Neuronal stem cell (in vitro differentiated cells): ENCODE results near the gene PPOX.

ENCODE experiments used
- DNase-seq: peaks from one replicate; pipeline ENCODE4 v3.0.0-alpha.2; 2013; ENCODE audit warnings: low spot score
- H2AFZ ChIP-seq: one replicate; pipeline ENCODE4 v1.6.1; 2013; ENCODE audit warnings: mild to moderate bottlenecking, low read length, inconsistent platforms
- H2AK5ac ChIP-seq: 2 replicates; pipeline ENCODE4 v1.6.1; 2013; ENCODE audit warnings: low read depth, mild to moderate bottlenecking, inconsistent platforms, low read length, moderate library complexity, mixed read lengths
- H2BK120ac ChIP-seq: 2 replicates; pipeline ENCODE4 v1.6.1; 2013; ENCODE audit warnings: low read depth, mild to moderate bottlenecking, inconsistent platforms, low read length, moderate library complexity, mixed read lengths
- H2BK12ac ChIP-seq: one replicate; pipeline ENCODE4 v1.6.1; 2013; ENCODE audit warnings: low read length, inconsistent platforms
- H2BK15ac ChIP-seq: 2 replicates; pipeline ENCODE4 v1.6.1; 2013; ENCODE audit warnings: mild to moderate bottlenecking, low read length, inconsistent platforms, mixed read lengths
- H2BK5ac ChIP-seq: one replicate; pipeline ENCODE4 v1.6.1; 2013; ENCODE audit warnings: inconsistent platforms, mild to moderate bottlenecking, low read length, moderate library complexity
- H3K14ac ChIP-seq: one replicate; pipeline ENCODE4 v1.6.1; 2013; ENCODE audit warnings: low read length, inconsistent platforms
- H3K18ac ChIP-seq: 2 replicates; pipeline ENCODE4 v1.6.1; 2013; ENCODE audit warnings: low read length, inconsistent platforms
- H3K23ac ChIP-seq: 2 replicates; pipeline ENCODE4 v1.6.1; 2013; ENCODE audit warnings: low read depth, mild to moderate bottlenecking, mixed read lengths, low read length, inconsistent platforms; ENCODE audit not compliant: poor library complexity
- H3K27ac ChIP-seq: replicated peaks from 3 replicates; pipeline ENCODE4 v1.5.1; 2013; ENCODE audit warnings: low read length, inconsistent platforms
- H3K27me3 ChIP-seq, 3 experiments: 2 replicates each; pipeline ENCODE4 v1.6.1; 2013; ENCODE audit warnings: low read length in 3 of 3, mild to moderate bottlenecking in 2 of 3, inconsistent platforms in 1 of 3, low read depth in 1 of 3, mixed read lengths in 1 of 3, moderate library complexity in 1 of 3; ENCODE audit not compliant: control insufficient read depth in 3 of 3, insufficient read depth in 3 of 3
- H3K36me3 ChIP-seq, 2 donors: replicated peaks in 1 of 2; 2 replicates each; pipeline ENCODE4 v1.6.1; 2013; ENCODE audit warnings: low read length in 2 of 2; ENCODE audit not compliant: control insufficient read depth in 2 of 2, insufficient read depth in 2 of 2
- H3K4ac ChIP-seq: 2 replicates; pipeline ENCODE4 v1.6.1; 2013; ENCODE audit warnings: inconsistent platforms, mild to moderate bottlenecking, low read length, moderate library complexity
- H3K4me1 ChIP-seq, 2 donors: 1 replicate in 1 of 2; 2 replicates in 1 of 2; pipeline ENCODE4 v1.6.1; 2013; ENCODE audit warnings: low read length in 2 of 2, low read depth in 1 of 2; ENCODE audit not compliant: control insufficient read depth in 2 of 2, insufficient read depth in 1 of 2
- H3K4me2 ChIP-seq: one replicate; pipeline ENCODE4 v1.6.1; 2013; ENCODE audit warnings: mild to moderate bottlenecking, low read length, inconsistent platforms; ENCODE audit not compliant: insufficient read depth, poor library complexity, severe bottlenecking
- H3K4me3 ChIP-seq, 2 donors: 2 replicates each; pipeline ENCODE4 v1.5.1; 2013; ENCODE audit warnings: low read length in 2 of 2, mild to moderate bottlenecking in 2 of 2, inconsistent platforms in 1 of 2, moderate library complexity in 1 of 2
- H3K79me1 ChIP-seq: one replicate; pipeline ENCODE4 v1.6.1; 2013; ENCODE audit warnings: low read depth, mild to moderate bottlenecking, inconsistent platforms, low read length, moderate library complexity
- H3K9ac ChIP-seq: one replicate; pipeline ENCODE4 v1.6.1; 2013; ENCODE audit warnings: mild to moderate bottlenecking, low read depth, low read length, inconsistent platforms; ENCODE audit not compliant: poor library complexity
- H3K9me3 ChIP-seq, 2 donors: replicated peaks in 1 of 2; 2 replicates each; pipeline versions ENCODE3 to v1.6.1; 2013; ENCODE audit warnings: low read length in 2 of 2, mild to moderate bottlenecking in 2 of 2, inconsistent platforms in 1 of 2, low read depth in 1 of 2, mixed read lengths in 1 of 2, moderate library complexity in 1 of 2; ENCODE audit not compliant: control insufficient read depth in 2 of 2, insufficient read depth in 1 of 2
- H4K8ac ChIP-seq: one replicate; pipeline ENCODE4 v1.6.1; 2013; ENCODE audit warnings: low read depth, mild to moderate bottlenecking, inconsistent platforms, low read length, moderate library complexity
- H4K91ac ChIP-seq: one replicate; pipeline ENCODE4 v1.6.1; 2013; ENCODE audit warnings: low read length, low read depth, mild to moderate bottlenecking, inconsistent platforms; ENCODE audit not compliant: poor library complexity
- WGBS, 2 donors: extraction: QIAGEN DNeasy Blood & Tissue Kit; methylation state at CpG; one replicate each; pipeline ENCODE4 v1.1.7; 2013; ENCODE audit warnings: missing lambda C conversion rate in 2 of 2, mixed read lengths in 1 of 2; ENCODE audit not compliant: insufficient read length in 2 of 2, insufficient replicate concordance in 1 of 2; ENCODE audit errors: extremely low coverage in 2 of 2; 5-methylcytosine and 5-hydroxymethylcytosine counted together

PPOX gene

DNA sequence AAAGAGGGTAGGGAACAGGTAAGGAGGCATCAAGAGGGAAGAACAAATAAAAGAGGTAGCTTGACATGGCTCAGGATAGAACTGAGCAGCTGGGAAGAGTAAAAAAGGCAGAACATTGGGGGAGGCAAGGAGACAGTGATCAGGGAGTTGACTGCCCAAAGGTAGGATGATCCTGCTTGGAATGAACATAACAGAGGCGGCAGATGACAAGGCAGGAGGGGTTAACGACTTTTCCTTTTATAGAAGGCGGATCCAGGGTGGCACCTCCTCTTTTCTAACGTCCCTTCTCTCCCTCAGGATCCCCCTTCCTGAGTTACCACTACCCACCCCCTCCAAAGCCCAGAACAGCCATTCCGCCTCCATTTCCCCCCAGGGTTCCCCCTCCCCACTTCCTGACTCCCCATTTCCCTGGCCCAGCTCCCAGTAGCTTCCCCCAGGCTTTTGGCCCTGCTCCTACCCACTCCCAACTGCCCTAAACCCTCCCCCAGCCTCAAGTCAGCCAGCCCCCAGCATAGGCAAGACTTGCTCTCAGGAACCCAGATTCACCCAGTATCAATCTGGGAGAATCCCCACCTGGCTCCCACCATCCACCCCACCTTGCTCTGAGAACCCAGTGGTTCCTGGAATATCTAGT, 33.4 kb downstream of the PPOX start:
- Histone ChIP-seq H2BK120ac (no peak overlapping the region), H2BK15ac (no peak overlapping the region), H3K18ac (peak overlapping the region; percentile 46), H3K4me1 (peaks cover 30 to 51% of the 10 kb centered on the region in 2 donors), H3K4me2 (no peak overlapping the region), H4K8ac (no peak overlapping the region), H3K4me3 (no peak overlapping the region), H3K9ac (no peak overlapping the region), H3K23ac (no peak overlapping the region), H3K4ac (no peak overlapping the region), H3K14ac (no peak overlapping the region), H3K36me3 (peaks cover 0 to 14% of the 10 kb centered on the region in 2 donors), H3K27me3 (no peaks in the 10 kb centered on the region), H2BK5ac (no peak overlapping the region), H2AK5ac (no peak overlapping the region), H2AFZ (peak overlapping the region; percentile 90), H3K9me3 (no peaks in the 10 kb centered on the region), H2BK12ac (no peak overlapping the region), H4K91ac (no peak overlapping the region), H3K79me1 (no peaks in the 10 kb centered on the region), H3K27ac (no peak overlapping the region)
- WGBS, 2 donors, result no CpG with 5 or more reads among the region's 5 CpGs
- DNase-seq, result no peak

DNA sequence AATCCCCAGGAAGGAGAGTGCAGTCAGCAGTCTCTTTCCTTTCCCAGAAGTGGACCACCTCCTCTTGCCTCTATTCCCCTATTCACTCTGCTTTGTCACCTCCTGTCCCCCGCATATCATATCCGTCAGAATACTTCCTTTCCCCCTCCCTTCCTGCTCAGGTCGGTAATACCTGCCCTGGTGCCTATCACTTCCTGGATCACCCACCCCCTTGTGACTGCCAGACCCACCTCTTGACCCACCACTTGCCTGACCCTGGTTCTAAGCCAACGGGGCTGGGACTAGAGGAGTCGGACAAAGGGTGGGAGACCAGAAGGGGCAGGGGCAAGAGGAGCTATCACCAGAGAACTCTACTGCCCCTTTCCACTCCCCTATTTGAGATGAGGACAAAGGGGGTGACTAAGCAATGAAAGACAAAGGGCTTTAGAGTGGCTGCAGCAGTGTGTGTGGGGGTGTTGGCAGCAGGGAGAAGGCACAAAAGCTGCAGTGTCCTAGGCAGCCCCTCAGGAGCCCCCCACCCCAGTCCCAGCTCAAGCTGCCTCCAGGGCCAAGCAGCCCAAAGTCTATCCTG, 34.3 kb downstream of the PPOX start:
- WGBS, 2 donors, result no CpG with 5 or more reads among the region's 5 CpGs
- Histone ChIP-seq H3K4me2 (no peak overlapping the region), H2BK12ac (peak overlapping the region; percentile 14), H3K36me3 (peaks cover 0 to 22% of the 10 kb centered on the region in 2 donors), H2AFZ (peak overlapping the region; percentile 90), H3K9ac (no peak overlapping the region), H2BK15ac (peak overlapping the region; percentile 23), H3K4me3 (no peak overlapping the region), H4K91ac (peak overlapping the region; percentile 41), H3K4ac (no peak overlapping the region), H2BK120ac (peak overlapping the region; percentile 39), H3K79me1 (no peaks in the 10 kb centered on the region), H3K23ac (no peak overlapping the region), H3K4me1 (peaks cover 30 to 51% of the 10 kb centered on the region in 2 donors), H3K9me3 (no peaks in the 10 kb centered on the region), H2AK5ac (peak overlapping the region; percentile 86), H4K8ac (peak overlapping the region; percentile 66), H3K14ac (no peak overlapping the region), H3K18ac (peak overlapping the region; percentile 73), H3K27ac (peak overlapping the region; percentile 82), H2BK5ac (peak overlapping the region; percentile 46), H3K27me3 (no peaks in the 10 kb centered on the region)
- no peak for DNase-seq

DNA sequence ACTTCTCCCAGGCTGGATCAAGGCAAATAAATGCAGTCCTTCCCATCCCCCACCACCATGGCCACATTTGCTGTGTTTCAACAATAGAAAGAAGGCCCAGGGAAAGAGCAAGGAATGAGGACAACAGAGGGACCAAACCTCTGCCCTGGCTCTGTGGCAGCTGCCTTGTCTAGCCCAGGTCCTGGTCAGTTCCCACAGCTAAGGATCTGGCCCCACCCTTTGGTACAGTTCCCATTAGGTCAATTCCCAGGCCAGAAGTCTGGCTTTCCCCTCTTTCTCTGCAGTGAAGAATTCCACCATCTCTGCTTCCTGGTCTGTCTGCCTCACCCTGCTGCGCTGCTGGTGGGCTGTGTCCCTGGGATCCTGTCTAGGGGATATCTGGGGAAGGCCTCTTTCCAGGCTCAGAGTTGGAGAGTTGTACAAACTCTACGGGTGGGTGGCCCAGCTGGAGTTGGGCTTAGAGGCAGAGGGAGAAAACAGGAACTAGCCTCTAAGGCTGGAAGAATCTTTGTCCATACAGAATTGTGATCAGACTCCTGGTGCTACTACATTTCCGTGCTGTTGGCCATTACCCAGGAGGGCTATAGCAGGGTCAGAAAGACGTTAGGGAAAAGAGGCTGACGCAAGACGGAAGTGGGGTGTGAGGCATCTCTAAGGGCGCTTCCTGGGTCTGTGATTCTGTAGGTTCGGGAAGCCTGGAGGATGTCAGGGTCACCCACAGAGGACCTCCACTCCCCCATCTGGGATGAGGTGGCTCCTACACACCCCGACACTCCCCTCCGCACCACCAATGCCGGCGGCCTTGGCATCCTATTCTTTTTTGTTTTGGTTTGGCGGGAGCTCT, 35.0 kb downstream of the PPOX start:
- DNase-seq, result no peak
- no CpG with 5 or more reads among the region's 13 CpGs for WGBS, 2 donors
- H3K14ac ChIP-seq, result peak overlapping the region; percentile 72

More for the DNA sequence above, 35.0 kb downstream of the PPOX start:
- H3K4me3 ChIP-seq, result peak overlapping the region in 1 of 2 donors; percentile 73
- H3K18ac ChIP-seq, result peak overlapping the region; percentile 91
- peak overlapping the region; percentile 23 for H2BK15ac ChIP-seq
- H3K9me3 ChIP-seq, result no peaks in the 10 kb centered on the region
- no peak overlapping the region for H4K8ac ChIP-seq
- peak overlapping the region; percentile 41 for H4K91ac ChIP-seq
- peaks cover 30 to 51% of the 10 kb centered on the region in 2 donors for H3K4me1 ChIP-seq
- H3K27me3 ChIP-seq, result no peaks in the 10 kb centered on the region
- H2BK120ac ChIP-seq, result peak overlapping the region; percentile 39
- no peaks in the 10 kb centered on the region for H3K79me1 ChIP-seq
- H3K23ac ChIP-seq, result no peak overlapping the region
- H3K4me2 ChIP-seq, result peak overlapping the region; percentile 40
- H2BK5ac ChIP-seq, result peak overlapping the region; percentile 46
- H3K4ac ChIP-seq, result peak overlapping the region; percentile 31
- H3K27ac ChIP-seq, result peak overlapping the region; percentile 82
- H2AFZ ChIP-seq, result peak overlapping the region; percentile 90
- H3K9ac ChIP-seq, result no peak overlapping the region
- H2BK12ac ChIP-seq, result peak overlapping the region; percentile 14
- peak overlapping the region; percentile 86 for H2AK5ac ChIP-seq
- peaks cover under 1 to 29% of the 10 kb centered on the region in 2 donors for H3K36me3 ChIP-seq
